K562 (cell line): Measurements from ENCODE around the gene SNX30.

ENCODE experiments used
- CSDE1 ChIP-seq, 2 experiments: fragments of 450-650 bp; IDR thresholded peaks; 2 replicates each; pipeline ENCODE4 v1.6.1; 2016; ENCODE audit warnings: mild to moderate bottlenecking in 1 of 2
- ETV6 ChIP-seq, 3 experiments: fragments of 150-350 bp in 1 of 3; sonication (generic) in 1 of 3; formaldehyde crosslinking in 1 of 3; IDR thresholded peaks; 2 replicates each; pipeline versions ENCODE4 v1.6.1 to v1.8.0; 2014 to 2022; ENCODE audit warnings: borderline replicate concordance in 2 of 3, low read depth in 2 of 3, antibody characterized with exemption in 1 of 3, low read length in 1 of 3, mild to moderate bottlenecking in 1 of 3, missing genetic modification reagents in 1 of 3
- FOXM1 ChIP-seq, 2 experiments: fragments of 450-650 bp in 1 of 2; sonication (generic) in 1 of 2; formaldehyde crosslinking in 1 of 2; IDR thresholded peaks; 2 replicates each; pipeline versions ENCODE4 v1.6.1 to v1.9.0; 2017 to 2022; ENCODE audit warnings: low read depth in 2 of 2, mild to moderate bottlenecking in 2 of 2, missing genetic modification reagents in 1 of 2, moderate library complexity in 1 of 2
- NR1H2 ChIP-seq: sonication (generic); formaldehyde crosslinking; IDR thresholded peaks from 2 replicates; pipeline ENCODE4 v1.4.0; 2020; ENCODE audit warnings: mild to moderate bottlenecking, missing genetic modification reagents
- PHB ChIP-seq: fragments of 250-450 bp; sonication (Bioruptor Pico); IDR thresholded peaks from 2 replicates; pipeline ENCODE4 v1.5.0; 2021
- SIN3A ChIP-seq, 2 experiments: fragments of 150-350 bp in 1 of 2; IDR thresholded peaks; 2 replicates each; pipeline ENCODE4 v1.6.1; 2011 to 2016; ENCODE audit warnings: borderline replicate concordance in 2 of 2, low read depth in 2 of 2, low read length in 2 of 2, mild to moderate bottlenecking in 2 of 2, moderate library complexity in 2 of 2; ENCODE audit not compliant: control insufficient read depth in 1 of 2
- SIN3B ChIP-seq: fragments of 450-650 bp; IDR thresholded peaks from 2 replicates; pipeline ENCODE4 v1.6.1; 2017; ENCODE audit warnings: low read depth, mild to moderate bottlenecking, moderate library complexity
- U2AF2 ChIP-seq: fragments of 200-400 bp; formaldehyde crosslinking; optimal IDR thresholded peaks from 2 replicates; pipeline ENCODE3; 2017; ENCODE audit warnings: low read depth, mild to moderate bottlenecking, low read length
- TF ChIP-seq, protein P1 (sequence below): IDR thresholded peaks from 2 replicates; pipeline ENCODE4 v1.6.1; 2016; ENCODE audit warnings: missing genetic modification characterization, missing compliant biosample characterization
- TF ChIP-seq, protein P2 (sequence below): sonication (generic); formaldehyde crosslinking; IDR thresholded peaks from 2 replicates; pipeline ENCODE4 v1.8.0; 2023; ENCODE audit warnings: mild to moderate bottlenecking, missing genetic modification reagents
- TF ChIP-seq, protein P3 (sequence below), 3 experiments: IDR thresholded peaks in 2 of 3; conservative IDR thresholded peaks in 1 of 3; 2 replicates each; pipeline ENCODE4 v1.5.1; 2011 to 2012; ENCODE audit warnings: low read length in 3 of 3, mild to moderate bottlenecking in 3 of 3, control low read depth in 2 of 3, improper control_type of control experiment in 1 of 3, inconsistent platforms in 1 of 3, low read depth in 1 of 3, mixed read lengths in 1 of 3, moderate library complexity in 1 of 3; ENCODE audit not compliant: insufficient read depth in 2 of 3
- TF ChIP-seq, protein P4 (sequence below): fragments of 450-650 bp; IDR thresholded peaks from 2 replicates; pipeline ENCODE4 v1.6.1; 2016; ENCODE audit warnings: missing biosample characterization, missing genetic modification characterization
- TF ChIP-seq, protein P5 (sequence below): sonication (generic); formaldehyde crosslinking; IDR thresholded peaks from 2 replicates; pipeline ENCODE4 v1.8.0; 2023; ENCODE audit warnings: mild to moderate bottlenecking, missing genetic modification reagents
- TF ChIP-seq, protein P6 (sequence below): fragments of 250-450 bp; sonication (Bioruptor Pico); IDR thresholded peaks from 2 replicates; pipeline ENCODE4 v1.5.0; 2021; ENCODE audit warnings: mild to moderate bottlenecking, borderline replicate concordance

DNA sequence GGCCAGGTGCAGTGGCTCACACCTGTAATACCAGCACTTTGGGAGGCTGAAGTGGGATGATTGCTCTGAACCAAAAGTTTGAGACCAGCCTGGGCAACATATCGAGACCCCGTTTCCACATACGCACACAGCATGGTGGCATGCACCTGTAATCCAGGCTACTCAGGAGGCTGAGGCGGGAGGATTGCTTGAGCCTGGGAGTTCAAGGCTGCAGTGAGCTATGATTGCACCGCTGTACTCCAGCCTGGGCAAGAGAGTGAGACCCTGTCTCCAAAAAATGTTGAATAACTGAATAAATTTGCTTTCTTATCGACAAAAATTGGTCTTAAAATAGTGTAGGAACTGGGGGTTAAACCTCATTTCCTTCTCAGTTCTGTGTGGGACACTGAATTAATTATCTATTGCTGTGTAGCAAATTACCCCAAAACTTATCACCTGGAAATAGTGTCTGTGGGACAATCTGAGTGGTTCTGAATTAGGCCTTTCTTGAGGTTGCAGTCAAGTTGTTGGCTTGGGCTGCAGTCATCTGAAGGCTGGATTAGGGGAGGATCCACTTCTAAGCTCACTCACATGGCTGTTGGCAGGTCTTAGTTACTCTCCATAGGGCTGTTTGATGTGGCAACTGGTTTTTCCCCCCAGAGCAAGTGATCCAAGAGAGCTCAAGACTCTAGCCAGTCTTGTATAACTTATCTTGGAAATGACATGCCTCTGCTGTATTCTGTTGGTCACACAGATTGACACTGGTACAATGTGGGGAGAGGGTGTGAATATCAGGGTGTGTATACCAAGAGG lies 2.0 kb downstream of the SNX30 start:
- TF ChIP-seq, protein P1, sequence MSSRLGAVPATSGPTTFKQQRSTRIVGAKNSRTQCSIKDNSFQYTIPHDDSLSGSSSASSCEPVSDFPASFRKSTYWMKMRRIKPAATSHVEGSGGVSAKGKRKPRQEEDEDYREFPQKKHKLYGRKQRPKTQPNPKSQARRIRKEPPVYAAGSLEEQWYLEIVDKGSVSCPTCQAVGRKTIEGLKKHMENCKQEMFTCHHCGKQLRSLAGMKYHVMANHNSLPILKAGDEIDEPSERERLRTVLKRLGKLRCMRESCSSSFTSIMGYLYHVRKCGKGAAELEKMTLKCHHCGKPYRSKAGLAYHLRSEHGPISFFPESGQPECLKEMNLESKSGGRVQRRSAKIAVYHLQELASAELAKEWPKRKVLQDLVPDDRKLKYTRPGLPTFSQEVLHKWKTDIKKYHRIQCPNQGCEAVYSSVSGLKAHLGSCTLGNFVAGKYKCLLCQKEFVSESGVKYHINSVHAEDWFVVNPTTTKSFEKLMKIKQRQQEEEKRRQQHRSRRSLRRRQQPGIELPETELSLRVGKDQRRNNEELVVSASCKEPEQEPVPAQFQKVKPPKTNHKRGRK: no peak
- no peak for TF ChIP-seq SIN3A (IDR thresholded peaks at IDR 0.05; ENCODE audit: borderline replicate concordance in 2 of 2, control insufficient read depth in 1 of 2, low read depth in 2 of 2, low read length in 2 of 2)
- TF ChIP-seq, protein P2, sequence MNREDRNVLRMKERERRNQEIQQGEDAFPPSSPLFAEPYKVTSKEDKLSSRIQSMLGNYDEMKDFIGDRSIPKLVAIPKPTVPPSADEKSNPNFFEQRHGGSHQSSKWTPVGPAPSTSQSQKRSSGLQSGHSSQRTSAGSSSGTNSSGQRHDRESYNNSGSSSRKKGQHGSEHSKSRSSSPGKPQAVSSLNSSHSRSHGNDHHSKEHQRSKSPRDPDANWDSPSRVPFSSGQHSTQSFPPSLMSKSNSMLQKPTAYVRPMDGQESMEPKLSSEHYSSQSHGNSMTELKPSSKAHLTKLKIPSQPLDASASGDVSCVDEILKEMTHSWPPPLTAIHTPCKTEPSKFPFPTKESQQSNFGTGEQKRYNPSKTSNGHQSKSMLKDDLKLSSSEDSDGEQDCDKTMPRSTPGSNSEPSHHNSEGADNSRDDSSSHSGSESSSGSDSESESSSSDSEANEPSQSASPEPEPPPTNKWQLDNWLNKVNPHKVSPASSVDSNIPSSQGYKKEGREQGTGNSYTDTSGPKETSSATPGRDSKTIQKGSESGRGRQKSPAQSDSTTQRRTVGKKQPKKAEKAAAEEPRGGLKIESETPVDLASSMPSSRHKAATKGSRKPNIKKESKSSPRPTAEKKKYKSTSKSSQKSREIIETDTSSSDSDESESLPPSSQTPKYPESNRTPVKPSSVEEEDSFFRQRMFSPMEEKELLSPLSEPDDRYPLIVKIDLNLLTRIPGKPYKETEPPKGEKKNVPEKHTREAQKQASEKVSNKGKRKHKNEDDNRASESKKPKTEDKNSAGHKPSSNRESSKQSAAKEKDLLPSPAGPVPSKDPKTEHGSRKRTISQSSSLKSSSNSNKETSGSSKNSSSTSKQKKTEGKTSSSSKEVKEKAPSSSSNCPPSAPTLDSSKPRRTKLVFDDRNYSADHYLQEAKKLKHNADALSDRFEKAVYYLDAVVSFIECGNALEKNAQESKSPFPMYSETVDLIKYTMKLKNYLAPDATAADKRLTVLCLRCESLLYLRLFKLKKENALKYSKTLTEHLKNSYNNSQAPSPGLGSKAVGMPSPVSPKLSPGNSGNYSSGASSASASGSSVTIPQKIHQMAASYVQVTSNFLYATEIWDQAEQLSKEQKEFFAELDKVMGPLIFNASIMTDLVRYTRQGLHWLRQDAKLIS (CRISPR knock-in tag): no peak
- TF ChIP-seq NR1H2: no peak
- TF ChIP-seq, protein P3, sequence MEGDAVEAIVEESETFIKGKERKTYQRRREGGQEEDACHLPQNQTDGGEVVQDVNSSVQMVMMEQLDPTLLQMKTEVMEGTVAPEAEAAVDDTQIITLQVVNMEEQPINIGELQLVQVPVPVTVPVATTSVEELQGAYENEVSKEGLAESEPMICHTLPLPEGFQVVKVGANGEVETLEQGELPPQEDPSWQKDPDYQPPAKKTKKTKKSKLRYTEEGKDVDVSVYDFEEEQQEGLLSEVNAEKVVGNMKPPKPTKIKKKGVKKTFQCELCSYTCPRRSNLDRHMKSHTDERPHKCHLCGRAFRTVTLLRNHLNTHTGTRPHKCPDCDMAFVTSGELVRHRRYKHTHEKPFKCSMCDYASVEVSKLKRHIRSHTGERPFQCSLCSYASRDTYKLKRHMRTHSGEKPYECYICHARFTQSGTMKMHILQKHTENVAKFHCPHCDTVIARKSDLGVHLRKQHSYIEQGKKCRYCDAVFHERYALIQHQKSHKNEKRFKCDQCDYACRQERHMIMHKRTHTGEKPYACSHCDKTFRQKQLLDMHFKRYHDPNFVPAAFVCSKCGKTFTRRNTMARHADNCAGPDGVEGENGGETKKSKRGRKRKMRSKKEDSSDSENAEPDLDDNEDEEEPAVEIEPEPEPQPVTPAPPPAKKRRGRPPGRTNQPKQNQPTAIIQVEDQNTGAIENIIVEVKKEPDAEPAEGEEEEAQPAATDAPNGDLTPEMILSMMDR (IDR thresholded peaks at IDR 0.05 in 2 of 3, conservative IDR thresholded peaks at IDR 0.05 in 1 of 3; ENCODE audit: insufficient read depth in 2 of 3, low read depth in 1 of 3, low read length in 3 of 3): no peak
- TF ChIP-seq FOXM1 (IDR thresholded peaks at IDR 0.05; ENCODE audit: low read depth): no peak
- TF ChIP-seq FOXM1 (CRISPR knock-in tag; IDR thresholded peaks at IDR 0.05; ENCODE audit: low read depth): no peak
- no peak for TF ChIP-seq PHB (CRISPR knock-in tag)
- no peak for TF ChIP-seq U2AF2
- TF ChIP-seq, protein P4, sequence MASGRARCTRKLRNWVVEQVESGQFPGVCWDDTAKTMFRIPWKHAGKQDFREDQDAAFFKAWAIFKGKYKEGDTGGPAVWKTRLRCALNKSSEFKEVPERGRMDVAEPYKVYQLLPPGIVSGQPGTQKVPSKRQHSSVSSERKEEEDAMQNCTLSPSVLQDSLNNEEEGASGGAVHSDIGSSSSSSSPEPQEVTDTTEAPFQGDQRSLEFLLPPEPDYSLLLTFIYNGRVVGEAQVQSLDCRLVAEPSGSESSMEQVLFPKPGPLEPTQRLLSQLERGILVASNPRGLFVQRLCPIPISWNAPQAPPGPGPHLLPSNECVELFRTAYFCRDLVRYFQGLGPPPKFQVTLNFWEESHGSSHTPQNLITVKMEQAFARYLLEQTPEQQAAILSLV: no peak
- TF ChIP-seq, protein P5, sequence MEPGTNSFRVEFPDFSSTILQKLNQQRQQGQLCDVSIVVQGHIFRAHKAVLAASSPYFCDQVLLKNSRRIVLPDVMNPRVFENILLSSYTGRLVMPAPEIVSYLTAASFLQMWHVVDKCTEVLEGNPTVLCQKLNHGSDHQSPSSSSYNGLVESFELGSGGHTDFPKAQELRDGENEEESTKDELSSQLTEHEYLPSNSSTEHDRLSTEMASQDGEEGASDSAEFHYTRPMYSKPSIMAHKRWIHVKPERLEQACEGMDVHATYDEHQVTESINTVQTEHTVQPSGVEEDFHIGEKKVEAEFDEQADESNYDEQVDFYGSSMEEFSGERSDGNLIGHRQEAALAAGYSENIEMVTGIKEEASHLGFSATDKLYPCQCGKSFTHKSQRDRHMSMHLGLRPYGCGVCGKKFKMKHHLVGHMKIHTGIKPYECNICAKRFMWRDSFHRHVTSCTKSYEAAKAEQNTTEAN: no peak
- no peak for TF ChIP-seq CSDE1 (IDR thresholded peaks at IDR 0.05)
- TF ChIP-seq SIN3B: no peak
- no peak for TF ChIP-seq ETV6 (IDR thresholded peaks at IDR 0.05; ENCODE audit: borderline replicate concordance in 1 of 2, low read depth in 2 of 2, low read length in 1 of 2)
- TF ChIP-seq ETV6 (CRISPR knock-in tag; IDR thresholded peaks at IDR 0.05; ENCODE audit: borderline replicate concordance): no peak
- TF ChIP-seq, protein P6, sequence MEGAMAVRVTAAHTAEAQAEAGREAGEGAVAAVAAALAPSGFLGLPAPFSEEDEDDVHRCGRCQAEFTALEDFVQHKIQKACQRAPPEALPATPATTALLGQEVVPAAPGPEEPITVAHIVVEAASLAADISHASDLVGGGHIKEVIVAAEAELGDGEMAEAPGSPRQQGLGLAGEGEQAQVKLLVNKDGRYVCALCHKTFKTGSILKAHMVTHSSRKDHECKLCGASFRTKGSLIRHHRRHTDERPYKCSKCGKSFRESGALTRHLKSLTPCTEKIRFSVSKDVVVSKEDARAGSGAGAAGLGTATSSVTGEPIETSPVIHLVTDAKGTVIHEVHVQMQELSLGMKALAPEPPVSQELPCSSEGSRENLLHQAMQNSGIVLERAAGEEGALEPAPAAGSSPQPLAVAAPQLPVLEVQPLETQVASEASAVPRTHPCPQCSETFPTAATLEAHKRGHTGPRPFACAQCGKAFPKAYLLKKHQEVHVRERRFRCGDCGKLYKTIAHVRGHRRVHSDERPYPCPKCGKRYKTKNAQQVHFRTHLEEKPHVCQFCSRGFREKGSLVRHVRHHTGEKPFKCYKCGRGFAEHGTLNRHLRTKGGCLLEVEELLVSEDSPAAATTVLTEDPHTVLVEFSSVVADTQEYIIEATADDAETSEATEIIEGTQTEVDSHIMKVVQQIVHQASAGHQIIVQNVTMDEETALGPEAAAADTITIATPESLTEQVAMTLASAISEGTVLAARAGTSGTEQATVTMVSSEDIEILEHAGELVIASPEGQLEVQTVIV (CRISPR knock-in tag): no peak
